Small intestine (tissue), 7 donors: ENCODE data around the gene MMRN2. TPM values are rescaled to one million over a fixed set of nuclear protein-coding genes. Genes with fewer than 3 reads are reported as not detected.
"Not testable (repeated sequence)": the region's sequence is repeated elsewhere in the genome, so short reads cannot be mapped to it uniquely, and the experiment has no call there.

Experiments used
- DNase-seq, 2 donors: peaks; one replicate each; pipeline versions ENCODE4 v3.0.0 to v3.0.0-alpha.2; 2013
- FAIRE-seq: peaks from 2 replicates; lab custom pipeline; 2012; peaks lifted over from hg19 to GRCh38; lab: Jason Lieb, UNC
- H3K27ac ChIP-seq, 3 donors: one replicate each; pipeline ENCODE4 v1.5.1; 2013; ENCODE audit warnings: low read length in 2 of 3, mild to moderate bottlenecking in 2 of 3, control low read depth in 1 of 3, inconsistent platforms in 1 of 3, low read depth in 1 of 3, moderate library complexity in 1 of 3
- H3K27me3 ChIP-seq, 3 donors: one replicate each; pipeline ENCODE4 v1.6.1; 2013; ENCODE audit warnings: low read length in 3 of 3, inconsistent platforms in 1 of 3; ENCODE audit not compliant: control insufficient read depth in 3 of 3, insufficient read depth in 3 of 3
- H3K36me3 ChIP-seq, 3 donors: one replicate each; pipeline ENCODE4 v1.6.1; 2013; ENCODE audit warnings: low read length in 3 of 3, inconsistent platforms in 1 of 3, low read depth in 1 of 3, mild to moderate bottlenecking in 1 of 3, moderate library complexity in 1 of 3; ENCODE audit not compliant: control insufficient read depth in 3 of 3, insufficient read depth in 2 of 3
- H3K4me1 ChIP-seq, 3 donors: one replicate each; pipeline ENCODE4 v1.6.1; 2013; ENCODE audit warnings: low read length in 2 of 3, inconsistent platforms in 1 of 3, low read depth in 1 of 3, mild to moderate bottlenecking in 1 of 3, moderate library complexity in 1 of 3; ENCODE audit not compliant: control insufficient read depth in 3 of 3, insufficient read depth in 2 of 3
- H3K4me3 ChIP-seq, 3 donors: one replicate each; pipeline ENCODE4 v1.5.1; 2013; ENCODE audit warnings: low read length in 3 of 3, control low read depth in 1 of 3, inconsistent platforms in 1 of 3, low read depth in 1 of 3, mild to moderate bottlenecking in 1 of 3, moderate library complexity in 1 of 3
- H3K9me3 ChIP-seq, 2 donors: one replicate each; pipeline ENCODE4 v1.6.1; 2013; ENCODE audit warnings: low read depth in 1 of 2, low read length in 1 of 2; ENCODE audit not compliant: control insufficient read depth in 2 of 2, insufficient read depth in 1 of 2
- WGBS, 3 donors: extraction: QIAGEN DNeasy Blood & Tissue Kit; methylation state at CpG; one replicate each; pipeline ENCODE4 v1.1.7; 2013; 5-methylcytosine and 5-hydroxymethylcytosine counted together
- polyA plus RNA-seq, 4 donors: library from polyadenylated mRNA; stranded (reverse) in 3 of 4; unstranded in 1 of 4; fragments of 200-250 nt in 3 of 4; fragments of 120-200 nt in 1 of 4; gene quantifications; one replicate each; pipeline versions ENCODE4 v1.2.1 to v1.2.3, GENCODE V29; 2013
- donor health status: healthy with polysubstance abuse.
- donor health status: control.
- donor health status: control.
- donor health status: Bipolar disorder and iron deficiency.
- donor health status: healthy.

MMRN2 gene
- polyA plus RNA-seq, 4 donors: 0.45 to 20.8 (median 3.3) TPM

GRCh38 chr10:86956848-86957448 is 467 bp downstream of the MMRN2 start:
- Histone ChIP-seq H3K27ac (peak overlapping the region in 1 of 3 donors; percentile 66), H3K36me3 (no peaks in the 10 kb centered on the region), H3K4me3 (peak overlapping the region in 1 of 3 donors; percentile 5), H3K9me3 (peaks cover 0 to 18% of the 10 kb centered on the region in 2 donors), H3K4me1 (peaks cover 0 to 12% (median 0%) of the 10 kb centered on the region in 3 donors), H3K27me3 (peaks cover 0 to 4% (median 0%) of the 10 kb centered on the region in 3 donors)
- WGBS, 3 donors: 75 to 83% (median 81%) methylated on average over 7 of the region's 7 CpGs
- DNase-seq (no peak), FAIRE-seq (no peak)

GRCh38 chr10:86956195-86956847 is 1.1 kb downstream of the MMRN2 start:
- no peaks in the 10 kb centered on the region for H3K36me3 ChIP-seq
- 62 to 77% (median 66%) methylated on average over 7 of the region's 7 CpGs for WGBS, 3 donors
- peak overlapping the region in 1 of 3 donors; percentile 66 for H3K27ac ChIP-seq
- DNase-seq (no peak), FAIRE-seq (no peak)
- H3K27me3 ChIP-seq: peaks cover 0 to 4% (median 0%) of the 10 kb centered on the region in 3 donors
- peaks cover 0 to 25% of the 10 kb centered on the region in 2 donors for H3K9me3 ChIP-seq
- peaks cover 0 to 12% (median 0%) of the 10 kb centered on the region in 3 donors for H3K4me1 ChIP-seq
- peak overlapping the region in 1 of 3 donors; percentile 7 for H3K4me3 ChIP-seq

GRCh38 chr10:86955501-86956194 is 1.8 kb downstream of the MMRN2 start:
- FAIRE-seq: no peak
- DNase-seq: no peak

GRCh38 chr10:86954681-86955500 is 2.5 kb downstream of the MMRN2 start:
- Histone ChIP-seq H3K4me1 (peaks cover 0 to 12% (median 0%) of the 10 kb centered on the region in 3 donors), H3K4me3 (no peak overlapping the region), H3K36me3 (no peaks in the 10 kb centered on the region), H3K27me3 (peaks cover 0 to 4% (median 0%) of the 10 kb centered on the region in 3 donors), H3K27ac (peak overlapping the region in 2 of 3 donors; percentile 13 to 78), H3K9me3 (peaks cover 0 to 26% of the 10 kb centered on the region in 2 donors)
- WGBS, 3 donors: 68 to 86% (median 84%) methylated on average over 13 of the region's 13 CpGs
- FAIRE-seq (no peak), DNase-seq (no peak)

More at GRCh38 chr10:86955501-86956194, 1.8 kb downstream of the MMRN2 start:
- Histone ChIP-seq H3K27ac (peak overlapping the region in 1 of 3 donors; percentile 78), H3K9me3 (peaks cover 0 to 26% of the 10 kb centered on the region in 2 donors), H3K4me1 (peaks cover 0 to 12% (median 0%) of the 10 kb centered on the region in 3 donors), H3K27me3 (peaks cover 0 to 4% (median 0%) of the 10 kb centered on the region in 3 donors), H3K36me3 (no peaks in the 10 kb centered on the region), H3K4me3 (peak overlapping the region in 1 of 3 donors; percentile 12)
- 65 to 82% (median 75%) methylated on average over 10 to 16 of the region's 16 CpGs for WGBS, 3 donors

GRCh38 chr10:86953747-86954680 is 3.4 kb downstream of the MMRN2 start:
- Histone ChIP-seq H3K36me3 (no peaks in the 10 kb centered on the region), H3K27me3 (peaks cover 0 to 4% (median 0%) of the 10 kb centered on the region in 3 donors), H3K4me1 (peaks cover 0 to 12% (median 0%) of the 10 kb centered on the region in 3 donors), H3K4me3 (no peak overlapping the region), H3K27ac (peak overlapping the region in 2 of 3 donors; percentile 45 to 78), H3K9me3 (peaks cover 0 to 26% of the 10 kb centered on the region in 2 donors)
- FAIRE-seq (no peak), DNase-seq (peak in 1 of 2 donors; percentile 46)
- 65 to 88% (median 76%) methylated on average over 15 of the region's 15 CpGs for WGBS, 3 donors

GRCh38 chr10:86952697-86953096 is 4.7 kb downstream of the MMRN2 start:
- FAIRE-seq, H3K36me3 ChIP-seq, H3K27ac ChIP-seq, H3K27me3 ChIP-seq, DNase-seq, H3K4me3 ChIP-seq: not testable (repeated sequence)
- H3K4me1 ChIP-seq: peaks cover 0 to 12% (median 0%) of the 10 kb centered on the region in 3 donors
- peaks cover 0 to 26% of the 10 kb centered on the region in 2 donors for H3K9me3 ChIP-seq
- 94 to 95% (median 94%) methylated on average over 10 of the region's 10 CpGs for WGBS, 3 donors

- Histone ChIP-seq H3K36me3 (no peaks in the 10 kb centered on the region), H3K4me1 (peaks cover 0 to 12% (median 0%) of the 10 kb centered on the region in 3 donors), H3K4me3 (no peak overlapping the region), H3K27me3 (peaks cover 0 to 4% (median 0%) of the 10 kb centered on the region in 3 donors), H3K9me3 (peaks cover 0 to 26% of the 10 kb centered on the region in 2 donors), H3K27ac (no peak overlapping the region)
- FAIRE-seq (no peak), DNase-seq (no peak)
- WGBS, 3 donors: 86 to 91% (median 88%) methylated on average over 7 of the region's 7 CpGs
Observed at GRCh38 chr10:86952106-86952505, 5.3 kb downstream of the MMRN2 start.
